Measurements from ENCODE around the gene LRRC59. TPM values are rescaled to one million over a fixed set of nuclear protein-coding genes. Genes with fewer than 3 reads are reported as not detected.

The LRRC59 gene
- total and polyA plus RNA-seq, 2 donors (not counting 1 experiment from before 2014, with no cell fraction given), result 27.7 to 31.2 TPM

DNA sequence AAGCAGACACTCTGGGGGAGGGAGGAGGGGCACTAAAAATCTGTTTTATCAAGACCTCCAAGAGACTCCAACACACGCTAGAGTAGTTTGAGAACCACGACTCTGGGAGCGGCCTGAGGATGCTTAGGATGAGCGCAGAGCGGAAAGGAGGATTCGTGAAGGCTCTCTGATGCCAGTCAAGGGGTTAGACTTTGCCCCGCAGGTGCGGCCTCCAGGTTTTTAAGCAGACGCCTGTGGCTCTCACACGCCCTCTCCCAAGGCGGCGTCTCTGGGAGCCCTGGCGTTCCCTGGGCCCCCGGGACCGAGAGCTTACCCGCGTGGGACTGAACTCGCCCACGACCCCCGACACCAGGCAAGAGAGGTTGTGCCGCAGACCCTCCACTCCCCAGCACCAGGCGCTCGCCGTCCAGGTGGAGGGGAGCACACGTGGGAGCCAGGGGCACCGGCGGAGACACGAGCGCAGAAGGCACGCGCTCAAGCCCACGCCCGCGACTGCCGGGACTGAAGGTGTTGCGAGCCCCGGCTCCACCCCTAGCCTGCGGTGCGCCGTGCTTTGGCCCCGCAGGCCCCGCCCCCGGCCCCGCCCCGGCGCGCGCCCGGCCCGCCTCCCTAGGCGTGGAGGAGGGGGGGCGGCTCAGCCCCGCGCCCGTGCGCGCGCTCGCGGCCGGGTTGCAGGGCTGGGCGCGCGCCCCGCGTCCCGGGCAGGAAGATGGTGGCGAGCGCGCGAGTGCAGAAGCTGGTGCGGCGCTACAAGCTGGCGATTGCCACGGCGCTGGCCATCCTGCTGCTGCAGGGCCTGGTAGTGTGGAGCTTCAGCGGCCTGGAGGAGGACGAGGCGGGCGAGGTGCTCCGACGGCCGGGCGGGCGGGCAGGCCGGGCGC, 51.7 kb downstream of the LRRC59 start, which contains the start of gene XYLT2:
Gene XYLT2, plus strand, starts transcription at position 695 of the 881 bp plus-strand sequence. Its CDS starts 15 bp downstream, at position 710.
- Histone ChIP-seq H3K79me2 (ENCODE audit: control insufficient read depth, insufficient read depth, low read length) (peaks cover 25% of the 10 kb centered on the region), H3K4me2 (replicated peaks; ENCODE audit: low read depth, low read length, poor library complexity, severe bottlenecking) (peak within 1 kb of the TSS; percentile 93), H3K36me3 (replicated peaks in 1 of 2; ENCODE audit: control extremely low read depth in 1 of 2, control insufficient read depth in 1 of 2, extremely low read depth in 1 of 2, insufficient read depth in 2 of 2, low read length in 1 of 2) (no peaks in the 10 kb centered on the region), H3K9me3 (ENCODE audit: control extremely low read depth in 1 of 3, control insufficient read depth in 2 of 3, insufficient read depth in 1 of 3, low read length in 2 of 3) (no peaks in the 10 kb centered on the region), H4K20me1 (ENCODE audit: control insufficient read depth, insufficient read depth, low read length, poor library complexity, severe bottlenecking) (no peaks in the 10 kb centered on the region), H3K4me1 (ENCODE audit: control insufficient read depth in 2 of 2, insufficient read depth in 2 of 2, low read length in 2 of 2) (peaks cover 10 to 21% of the 10 kb centered on the region in 2 donors), H3K27me3 (replicated peaks in 1 of 4; ENCODE audit: control extremely low read depth in 1 of 4, control insufficient read depth in 3 of 4, insufficient read depth in 4 of 4, low read length in 3 of 4) (no peaks in the 10 kb centered on the region), H3K4me3 (ENCODE audit: control extremely low read depth in 1 of 5, extremely low read depth in 1 of 5, insufficient read depth in 1 of 5, low read depth in 2 of 5, low read length in 4 of 5) (peak within 1 kb of the TSS; percentile 9 to 80 (median 75)), H2AFZ (ENCODE audit: insufficient read depth, low read depth, low read length, poor library complexity, severe bottlenecking) (peak within 1 kb of the TSS; percentile 93), H3K27ac (ENCODE audit: low read length in 2 of 2) (peak within 1 kb of the TSS; percentile 18 to 54), H3K9ac (ENCODE audit: low read length) (peak within 1 kb of the TSS; percentile 76)
- WGBS (ENCODE audit: insufficient coverage), result 5% methylated on average over 87 of the region's 87 CpGs
- TF ChIP-seq, protein P1, sequence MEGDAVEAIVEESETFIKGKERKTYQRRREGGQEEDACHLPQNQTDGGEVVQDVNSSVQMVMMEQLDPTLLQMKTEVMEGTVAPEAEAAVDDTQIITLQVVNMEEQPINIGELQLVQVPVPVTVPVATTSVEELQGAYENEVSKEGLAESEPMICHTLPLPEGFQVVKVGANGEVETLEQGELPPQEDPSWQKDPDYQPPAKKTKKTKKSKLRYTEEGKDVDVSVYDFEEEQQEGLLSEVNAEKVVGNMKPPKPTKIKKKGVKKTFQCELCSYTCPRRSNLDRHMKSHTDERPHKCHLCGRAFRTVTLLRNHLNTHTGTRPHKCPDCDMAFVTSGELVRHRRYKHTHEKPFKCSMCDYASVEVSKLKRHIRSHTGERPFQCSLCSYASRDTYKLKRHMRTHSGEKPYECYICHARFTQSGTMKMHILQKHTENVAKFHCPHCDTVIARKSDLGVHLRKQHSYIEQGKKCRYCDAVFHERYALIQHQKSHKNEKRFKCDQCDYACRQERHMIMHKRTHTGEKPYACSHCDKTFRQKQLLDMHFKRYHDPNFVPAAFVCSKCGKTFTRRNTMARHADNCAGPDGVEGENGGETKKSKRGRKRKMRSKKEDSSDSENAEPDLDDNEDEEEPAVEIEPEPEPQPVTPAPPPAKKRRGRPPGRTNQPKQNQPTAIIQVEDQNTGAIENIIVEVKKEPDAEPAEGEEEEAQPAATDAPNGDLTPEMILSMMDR (IDR thresholded peaks at IDR 0.05), result no peak
- TF ChIP-seq EZH2 (IDR thresholded peaks at IDR 0.05; ENCODE audit: borderline replicate concordance, insufficient read depth, low read depth, low read length, poor library complexity, severe bottlenecking), result no peak
- ATAC-seq (ENCODE audit: low read depth) (peak; percentile 95), DNase-seq (peak; percentile 95)
- POLR2A ChIA-PET, result interaction anchor here (0.6 to 0.9 kb wide), 3 partner anchors 16 to 141 kb away, joined by 3 to 8 read pairs (median 4); partner anchors contain the start of gene LRRC59
- no peaks in the 10 kb centered on the region for H3K9me3 Mint-ChIP-seq (ENCODE audit: insufficient read depth)
- intact Hi-C loops (cut with micrococcal nuclease), result loop anchor here (1.0 to 2.0 kb wide), 4 partner anchors 17 to 163 kb away; partner anchors contain the start of genes EME1, LRRC59, MRPL27 and MYCBPAP
- CTCF ChIA-PET, result interaction anchor here (1.3 to 5.7 kb wide), 3 partner anchors 16 to 52 kb away, joined by 4 to 29 read pairs (median 5); partner anchors contain the start of gene LRRC59
- peak within 1 kb of the TSS; percentile 91 for H3K27ac Mint-ChIP-seq
- H3K4me1 Mint-ChIP-seq, result peaks cover 32% of the 10 kb centered on the region
- peaks cover 4% of the 10 kb centered on the region for H3K27me3 Mint-ChIP-seq
- H3K4me3 Mint-ChIP-seq, result peak within 1 kb of the TSS; percentile 92

All from B cell (primary cell).